Kidney (tissue), 14 donors: ENCODE measurements around the gene SRPK1. TPM values are rescaled to one million over a fixed set of nuclear protein-coding genes. Genes with fewer than 3 reads are reported as not detected.

Experiments
- DNase-seq, 5 donors: peaks; one replicate each; pipeline ENCODE4 v3.0.0-alpha.2; 2013 to 2020
- FAIRE-seq: peaks from 2 replicates; lab custom pipeline; 2012; peaks lifted over from hg19 to GRCh38; lab: Jason Lieb, UNC
- H3K27ac ChIP-seq, 2 donors: one replicate each; pipeline ENCODE4 v1.7.0; 2013; ENCODE audit warnings: low read depth in 2 of 2, low read length in 2 of 2, inconsistent platforms in 1 of 2
- H3K27me3 ChIP-seq: one replicate; pipeline ENCODE4 v1.7.1; 2013; ENCODE audit warnings: low read length, inconsistent platforms; ENCODE audit not compliant: control insufficient read depth, insufficient read depth
- H3K36me3 ChIP-seq, 3 donors: one replicate each; pipeline versions ENCODE4 v1.7.0 to v1.7.1; 2013; ENCODE audit warnings: low read length in 3 of 3, control low read depth in 1 of 3, inconsistent platforms in 1 of 3; ENCODE audit not compliant: insufficient read depth in 3 of 3, control insufficient read depth in 2 of 3
- H3K4me1 ChIP-seq, 3 donors: one replicate each; pipeline versions ENCODE4 v1.7.0 to v1.7.1; 2013; ENCODE audit warnings: low read length in 3 of 3, inconsistent platforms in 1 of 3, low read depth in 1 of 3; ENCODE audit not compliant: control insufficient read depth in 2 of 3, insufficient read depth in 2 of 3
- H3K4me3 ChIP-seq, 3 donors: one replicate each; pipeline versions ENCODE4 v1.7.0 to v1.8.1; 2013; ENCODE audit warnings: low read length in 3 of 3, control low read depth in 1 of 3, inconsistent platforms in 1 of 3
- H3K9ac ChIP-seq, 3 donors: one replicate each; pipeline versions ENCODE4 v1.7.0 to v1.7.1; 2013; ENCODE audit warnings: low read length in 3 of 3, control low read depth in 1 of 3, inconsistent platforms in 1 of 3
- H3K9me3 ChIP-seq, 3 donors: one replicate each; pipeline versions ENCODE4 v1.7.0 to v1.7.1; 2013; ENCODE audit warnings: low read length in 3 of 3, control low read depth in 1 of 3, inconsistent platforms in 1 of 3; ENCODE audit not compliant: control insufficient read depth in 2 of 3, insufficient read depth in 1 of 3
- CTCF ChIP-seq: IDR thresholded peaks from 3 replicates; pipeline ENCODE4 v1.5.1; 2012; ENCODE audit warnings: mild to moderate bottlenecking, moderate library complexity, borderline replicate concordance; ENCODE audit not compliant: insufficient read depth; ENCODE audit errors: extremely low read depth
- intact Hi-C: fragments of 100-400 bp; cut with DNase I; formaldehyde crosslinking; loops from one replicate; pipeline ENCODE4 v1.11.1; 2022
- polyA plus RNA-seq: library from polyadenylated mRNA; stranded (reverse); fragments of 350-450 nt; fragmentation: Illumina TruSeq; extraction: RNeasy Lipid Tissue Mini Kit (QIAGEN cat#74804); gene quantifications from one replicate; pipeline ENCODE4 v1.2.3, GENCODE V29; 2014; ENCODE audit warnings: low read depth, low replicate concordance; ENCODE audit not compliant: insufficient read depth
- total RNA-seq: library from RNA; stranded (reverse); fragmentation: NEBNext Ultra II Directional; extraction: Animal tissue kit (Norgen Biotek cat#: 25700); gene quantifications from one replicate; pipeline ENCODE4 v1.2.1, GENCODE V29; 2021
- donor health status: control.
- donor health status: control.
- donor health status: control.
- donor health status: control.
- donor health status: control.
- donor health status: DM: yes; HTN: yes; CAD: no.
- donor health status: Normal renal cell carcinoma (clear cell type).

Gene SRPK1
- total and polyA plus RNA-seq, 2 donors from 2014 or later = 12.2 to 35.3 TPM

- H3K27ac ChIP-seq = no peak overlapping the region
- H3K9me3 ChIP-seq = no peaks in the 10 kb centered on the region
- DNase-seq (no peak), FAIRE-seq (no peak)
- no peak overlapping the region for H3K9ac ChIP-seq
- H3K4me3 ChIP-seq = no peak overlapping the region
- intact Hi-C loops = no loop called here
- H3K4me1 ChIP-seq = no peaks in the 10 kb centered on the region
- no peaks in the 10 kb centered on the region for H3K36me3 ChIP-seq
- TF ChIP-seq CTCF = no peak
- H3K27me3 ChIP-seq = no peaks in the 10 kb centered on the region
Observed at GRCh38 chr6:35960187-35960586, 39.3 kb upstream of the SRPK1 start.

- intact Hi-C loops = no loop called here
- Histone ChIP-seq H3K9me3 (no peaks in the 10 kb centered on the region), H3K9ac (no peak overlapping the region), H3K4me3 (no peak overlapping the region), H3K27me3 (no peaks in the 10 kb centered on the region), H3K36me3 (no peaks in the 10 kb centered on the region), H3K4me1 (no peaks in the 10 kb centered on the region), H3K27ac (no peak overlapping the region)
- TF ChIP-seq CTCF = no peak
- DNase-seq (no peak), FAIRE-seq (no peak)
Observed at GRCh38 chr6:35955970-35956369, 35.1 kb upstream of the SRPK1 start.

- no peak for TF ChIP-seq CTCF
- intact Hi-C loops = no loop called here
Observed at GRCh38 chr6:35955521-35955920, 34.6 kb upstream of the SRPK1 start.

GRCh38 chr6:35955071-35955470 is 34.2 kb upstream of the SRPK1 start:
- FAIRE-seq (no peak), DNase-seq (no peak)
- Histone ChIP-seq H3K27ac (no peak overlapping the region), H3K27me3 (no peaks in the 10 kb centered on the region), H3K4me1 (no peaks in the 10 kb centered on the region), H3K9ac (no peak overlapping the region), H3K4me3 (no peak overlapping the region), H3K9me3 (no peaks in the 10 kb centered on the region), H3K36me3 (no peaks in the 10 kb centered on the region)
- no peak for TF ChIP-seq CTCF
- intact Hi-C loops = no loop called here

More at GRCh38 chr6:35955521-35955920, 34.6 kb upstream of the SRPK1 start:
- H3K36me3 ChIP-seq = no peaks in the 10 kb centered on the region
- DNase-seq (no peak), FAIRE-seq (no peak)
- no peak overlapping the region for H3K4me3 ChIP-seq
- no peaks in the 10 kb centered on the region for H3K9me3 ChIP-seq
- H3K27ac ChIP-seq = no peak overlapping the region
- H3K4me1 ChIP-seq = no peaks in the 10 kb centered on the region
- no peaks in the 10 kb centered on the region for H3K27me3 ChIP-seq
- H3K9ac ChIP-seq = no peak overlapping the region
